ENCODE data around the gene EIF2AK2.
A peak's percentile ranks its signal among the peaks of the same experiment; 100 is the strongest.
"Not testable (repeated sequence)": the region's sequence is repeated elsewhere in the genome, so short reads cannot be mapped to it uniquely, and the experiment has no call there.

Gene EIF2AK2

GRCh38 chr2:37156857-37157714 is at the start of gene EIF2AK2:
Gene EIF2AK2, minus strand, starts transcription at chr2:37156980. Its CDS starts 9,174 bp downstream, at chr2:37147806.
- DNase-seq = peak; percentile 90

DNA sequence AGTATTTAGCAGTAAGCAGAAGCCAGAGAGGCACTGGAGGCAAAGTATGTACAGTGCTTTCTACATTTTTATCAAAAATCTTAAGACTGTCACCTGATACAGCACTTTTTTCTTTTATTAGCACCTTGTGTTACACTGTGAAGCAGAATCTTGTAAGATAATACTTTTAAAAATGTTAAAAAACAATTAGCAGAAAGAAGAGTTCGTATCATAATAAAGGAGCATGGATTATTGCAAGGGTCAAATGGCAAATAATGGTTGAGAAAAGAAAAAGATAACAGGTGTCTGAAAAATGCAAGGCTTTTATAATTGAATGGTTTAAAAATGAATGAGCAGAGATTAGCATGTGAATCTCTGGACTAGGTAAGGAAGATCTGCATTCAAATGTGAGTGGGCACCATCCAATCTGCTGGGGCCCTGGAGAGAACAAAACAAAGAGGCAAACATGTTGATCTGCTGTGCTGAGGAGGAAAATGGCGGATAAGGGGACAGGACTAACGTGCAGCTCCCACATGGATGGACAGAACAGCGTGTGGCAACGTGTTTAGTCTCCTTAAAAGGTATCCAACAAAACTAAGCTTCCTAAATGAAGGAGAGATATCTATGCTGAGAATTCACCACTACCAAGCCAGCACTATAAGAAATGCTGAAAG is 49.0 kb upstream of the EIF2AK2 start:
- DNase-seq = no peak

GRCh38 chr2:37205071-37205661 is 48.4 kb upstream of the EIF2AK2 start:
- DNase-seq = not testable (repeated sequence)

DNA sequence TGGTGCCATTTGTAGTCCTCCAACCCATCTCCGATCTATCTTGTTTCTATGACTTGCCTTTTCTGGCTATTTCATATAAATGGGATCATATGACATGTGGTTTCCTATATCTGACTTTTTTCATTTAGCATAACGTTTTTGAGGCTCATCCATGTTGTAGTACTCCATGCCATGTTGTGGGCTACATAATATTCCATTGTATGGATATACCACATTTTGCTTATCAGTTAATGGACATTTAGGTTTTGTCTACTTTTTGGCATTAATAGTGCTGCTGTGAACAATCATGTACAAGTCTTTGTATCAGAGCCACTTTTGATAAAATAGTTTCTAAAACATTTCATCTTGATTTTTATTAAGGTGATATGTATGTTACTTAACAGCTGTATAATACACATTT is 46.9 kb upstream of the EIF2AK2 start:
- no peak for DNase-seq

DNA sequence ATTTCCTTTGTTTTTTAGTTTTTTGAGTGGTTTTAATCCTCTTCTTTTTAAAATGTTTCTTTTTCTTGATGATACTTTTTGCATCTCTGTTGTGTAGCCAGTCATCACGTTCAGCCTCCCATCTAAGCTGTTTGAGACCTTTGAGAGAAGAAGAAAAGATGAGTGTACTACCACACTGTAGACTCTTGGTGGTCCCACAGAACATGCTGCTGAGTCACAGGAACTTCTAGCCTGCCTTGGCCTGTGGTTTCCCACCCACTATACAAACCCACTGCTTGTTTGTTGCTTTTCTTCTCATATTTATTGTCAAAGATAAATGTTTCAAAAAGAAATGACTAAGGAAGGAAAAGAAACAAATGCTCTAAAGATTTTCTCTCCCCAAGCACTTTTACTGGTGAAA is 45.0 kb upstream of the EIF2AK2 start:
- DNase-seq = no peak

GRCh38 chr2:37201208-37201607 is 44.4 kb upstream of the EIF2AK2 start:
- no peak for DNase-seq

GRCh38 chr2:37198681-37199065 is 41.9 kb upstream of the EIF2AK2 start:
- no peak for DNase-seq

DNA sequence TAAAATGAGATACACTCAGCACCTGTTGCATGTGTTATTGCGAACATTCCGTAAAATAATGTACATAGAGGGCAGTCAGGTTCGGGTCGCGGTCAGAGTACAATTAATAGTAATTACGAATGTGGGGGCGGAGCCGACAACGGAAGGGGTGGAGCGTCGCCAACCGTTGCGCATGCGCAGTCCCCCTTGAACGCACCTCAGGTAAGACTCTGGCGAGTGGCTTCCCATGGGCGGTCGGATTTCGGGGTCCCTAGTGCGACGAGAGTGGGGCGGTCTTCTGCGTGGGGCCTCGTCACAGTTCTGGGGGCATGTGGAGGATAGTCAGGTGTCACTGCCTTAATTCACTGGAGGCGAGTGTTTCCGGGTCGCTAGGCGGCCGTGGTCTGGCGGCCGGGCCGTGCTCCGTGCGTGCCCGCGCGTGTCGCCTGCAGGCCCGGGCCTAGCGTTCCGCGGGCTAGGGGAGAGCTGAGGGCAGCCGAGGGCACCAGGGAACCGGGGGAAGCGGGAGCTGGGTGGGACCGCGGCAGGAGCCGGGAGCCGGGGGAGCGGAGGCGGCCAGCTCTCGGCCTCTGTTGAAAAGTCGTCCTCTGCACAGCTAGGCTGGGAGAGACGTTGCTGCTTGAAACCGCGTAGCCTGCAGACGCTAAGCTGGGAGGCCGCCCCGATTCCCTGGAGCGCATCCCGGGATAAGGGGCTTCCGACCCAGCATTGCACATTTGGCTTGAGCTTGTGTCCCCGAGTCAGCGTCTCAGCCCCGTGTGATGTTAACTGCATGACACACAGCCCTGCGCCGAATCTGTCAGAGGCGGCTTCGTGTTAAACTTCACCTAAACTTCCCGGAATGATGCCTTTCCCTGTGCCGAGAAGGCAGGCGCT is 39.8 kb upstream of the EIF2AK2 start, which contains the start of gene CEBPZOS:
Gene CEBPZOS (plus strand): TSS at position 177 of the 876 bp plus-strand sequence. CDS start 3,209 bp downstream, outside the sequence.
- DNase-seq = peak; percentile 88

- DNase-seq = not testable (repeated sequence)
These were observed 39.1 kb upstream of the EIF2AK2 start for GRCh38 chr2:37195862-37196319.

- DNase-seq = no peak
These were observed 35.8 kb upstream of the EIF2AK2 start for GRCh38 chr2:37192551-37192950.

DNA sequence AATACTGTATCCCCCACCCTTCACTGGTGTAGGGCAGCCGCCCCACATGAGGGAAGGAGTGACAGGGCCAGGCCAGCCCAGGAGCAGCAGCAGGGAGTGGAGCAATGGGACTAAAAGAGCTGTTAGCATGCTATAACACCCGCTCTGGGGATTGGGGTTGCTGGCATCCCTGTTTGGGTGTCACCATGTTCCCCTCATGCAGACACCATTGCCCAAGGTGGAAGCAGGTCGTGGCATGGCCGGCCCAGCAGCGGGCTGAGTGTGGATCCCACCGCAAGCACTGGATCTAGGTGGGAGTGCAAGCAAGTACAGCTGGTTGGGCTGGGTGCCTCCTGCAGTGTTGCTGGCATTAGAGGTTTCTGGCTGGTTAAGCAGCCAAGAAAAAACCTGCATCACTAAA is 35.0 kb upstream of the EIF2AK2 start:
- DNase-seq = no peak

DNA sequence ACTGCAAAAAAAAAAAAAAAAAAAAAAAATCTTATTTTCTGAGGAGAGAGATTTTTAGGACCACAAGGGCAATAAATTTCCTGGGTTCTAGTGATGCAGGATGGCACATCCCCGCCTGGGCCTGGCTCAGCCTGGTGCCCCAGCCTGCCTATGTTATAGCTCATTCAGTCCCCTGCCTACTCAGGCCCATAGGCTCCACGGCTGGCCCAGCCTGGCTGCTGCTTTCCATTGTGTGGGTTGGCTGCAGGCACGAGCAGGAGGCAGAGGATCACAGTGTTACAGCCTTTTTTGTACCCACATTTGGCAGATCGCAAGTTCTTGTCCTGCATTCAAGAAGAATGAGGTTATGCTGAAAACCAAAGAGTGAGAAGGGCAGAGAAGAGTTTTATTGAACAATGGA is 34.5 kb upstream of the EIF2AK2 start:
- DNase-seq = no peak

DNA sequence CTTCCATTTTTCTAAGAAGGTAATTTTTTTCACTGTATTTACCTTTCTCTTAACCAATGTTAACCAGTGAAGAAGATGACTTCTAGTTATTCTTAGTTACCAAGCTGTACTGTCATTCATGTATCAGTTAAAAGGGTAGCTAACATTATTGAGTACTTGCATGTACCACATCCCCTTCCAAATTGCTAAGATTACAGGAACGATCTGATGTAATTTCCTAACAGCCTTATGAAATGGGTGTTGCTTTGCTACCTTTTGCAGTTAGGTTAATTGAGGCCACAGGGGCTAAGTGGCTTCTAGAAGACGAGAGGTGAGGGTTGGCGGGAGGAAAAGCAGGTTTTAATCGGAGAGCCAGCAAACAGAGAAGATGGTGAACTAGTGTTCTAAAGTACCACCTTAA is 33.5 kb upstream of the EIF2AK2 start:
- no peak for DNase-seq

DNA sequence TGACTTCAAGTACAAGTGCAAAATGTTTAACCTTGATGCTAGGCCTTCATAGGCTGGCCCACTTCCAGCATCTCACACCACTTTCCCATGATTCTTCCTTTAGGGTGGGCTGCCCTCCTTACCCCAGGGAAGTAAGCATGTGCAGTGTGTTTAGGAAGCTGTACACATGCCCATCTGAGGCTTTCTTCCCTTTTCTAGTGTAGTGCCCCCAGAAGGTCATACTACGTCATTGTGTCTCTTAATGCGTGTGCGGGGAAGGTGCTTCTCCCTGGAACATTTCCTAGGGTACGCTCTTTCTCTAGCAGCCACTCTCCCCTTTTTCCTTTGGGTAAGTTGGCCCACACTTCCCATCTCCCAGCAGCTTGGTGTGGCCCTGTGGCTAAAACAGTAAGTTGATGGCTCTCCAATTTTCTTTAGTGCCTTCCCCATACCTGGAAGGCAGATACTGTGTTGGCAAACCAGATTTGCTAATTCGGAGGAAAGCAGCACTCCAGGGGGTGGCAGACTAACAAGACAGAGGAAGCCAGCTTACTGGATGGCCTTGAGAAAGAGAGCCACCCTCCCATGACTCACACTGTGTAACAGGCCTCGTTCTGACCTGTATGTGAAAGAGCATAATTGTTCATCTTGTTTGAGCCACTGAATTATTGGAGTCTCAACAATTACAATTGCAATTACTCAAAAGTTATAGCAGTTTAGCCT is 32.8 kb upstream of the EIF2AK2 start:
- DNase-seq = no peak

DNA sequence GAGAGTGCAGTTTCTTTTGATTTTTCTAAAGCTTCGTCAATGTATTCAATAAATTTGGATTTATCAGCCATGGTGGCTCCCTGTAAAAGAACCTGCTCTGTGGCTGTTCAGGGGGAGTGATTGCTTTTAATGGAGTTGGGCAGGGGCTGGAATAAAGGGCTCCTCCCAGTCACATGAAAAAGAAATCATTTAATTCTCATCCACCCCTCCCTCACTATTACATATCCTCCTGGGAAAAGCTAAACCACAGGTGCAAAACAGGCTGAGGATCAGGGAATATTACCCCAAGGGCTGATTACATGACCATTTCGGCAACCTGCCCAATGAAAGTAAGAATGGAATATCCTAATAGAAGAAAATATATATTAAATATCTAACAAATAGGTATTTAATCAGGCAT is 31.8 kb upstream of the EIF2AK2 start, which contains the start of gene SULT6B1:
Gene SULT6B1 (minus strand): TSS at position 101 of the 400 bp plus-strand sequence. CDS start 30 bp downstream, at position 71.
- DNase-seq = no peak

GRCh38 chr2:37181726-37182684 is 25.2 kb upstream of the EIF2AK2 start:
- DNase-seq = no peak

- no peak for DNase-seq
These were observed 23.9 kb upstream of the EIF2AK2 start for GRCh38 chr2:37180640-37181039.

DNA sequence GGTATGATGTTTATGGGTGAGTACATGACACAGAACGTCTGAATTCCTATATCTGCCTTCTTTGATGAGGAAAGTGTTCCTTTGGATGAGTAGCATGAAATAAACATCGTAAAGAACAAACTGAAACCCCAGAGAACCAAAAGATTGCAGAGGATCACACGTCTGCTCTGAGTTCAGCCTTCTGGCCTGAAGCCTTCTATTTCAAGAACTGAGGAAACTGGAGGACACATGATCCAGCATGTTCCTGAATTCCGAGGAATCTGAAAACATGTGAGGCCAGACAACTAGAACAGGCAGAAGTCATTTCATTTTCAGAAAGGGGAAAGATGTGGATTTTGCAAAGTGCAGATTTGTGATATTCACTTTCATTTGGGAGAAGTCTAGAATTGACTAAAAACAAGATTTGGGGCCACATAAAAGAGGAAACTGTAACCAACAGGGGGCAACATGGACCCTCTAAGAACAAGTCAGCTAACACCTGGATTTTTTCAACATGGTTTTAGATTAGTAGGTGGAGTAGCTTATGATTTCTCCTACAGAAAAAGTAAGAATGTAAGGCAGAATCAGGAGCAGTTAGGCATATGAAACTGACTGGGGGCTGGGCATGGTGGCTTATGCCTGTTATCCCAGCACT is 23.3 kb upstream of the EIF2AK2 start:
- DNase-seq = no peak

- DNase-seq = no peak
These were observed 17.0 kb upstream of the EIF2AK2 start for GRCh38 chr2:37173741-37174140.

- no peak for DNase-seq
These were observed 14.8 kb upstream of the EIF2AK2 start for GRCh38 chr2:37171624-37171950.

Measured in RPMI8226 (cell line).